Stimulated activated CD8-positive, alpha-beta memory T cell treated with anti-CD3 and anti-CD28 coated beads, Interleukin-2, amount 100 ng/mL, for 48 hours (primary cell): ENCODE measurements around the gene MECP2.

Experiments used
- DNase-seq, 2 donors: peaks; one replicate each; pipeline ENCODE4 v3.0.0-alpha.2; 2020; ENCODE audit warnings: low read depth in 2 of 2

Gene MECP2

DNA sequence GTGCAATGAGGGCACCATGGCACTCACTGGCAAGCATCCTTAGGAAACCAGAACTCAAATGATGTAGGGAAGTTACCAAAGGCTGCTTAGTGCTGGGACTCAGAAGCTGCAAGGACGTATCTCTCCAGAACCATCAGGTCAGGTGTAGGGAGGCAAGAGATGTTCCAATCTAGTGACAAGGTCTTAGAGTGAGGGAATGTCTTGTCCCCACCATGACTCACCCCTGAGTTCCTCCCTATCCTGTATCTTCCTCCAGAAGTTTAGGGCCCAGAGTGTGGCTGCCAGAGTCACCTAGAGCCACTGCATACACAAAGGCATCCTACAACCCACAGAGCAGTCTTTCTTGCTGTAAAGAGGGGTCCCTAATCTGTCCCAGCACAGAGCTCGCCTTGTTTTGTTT, 63.7 kb downstream of the MECP2 start:
- no peak for DNase-seq

DNA sequence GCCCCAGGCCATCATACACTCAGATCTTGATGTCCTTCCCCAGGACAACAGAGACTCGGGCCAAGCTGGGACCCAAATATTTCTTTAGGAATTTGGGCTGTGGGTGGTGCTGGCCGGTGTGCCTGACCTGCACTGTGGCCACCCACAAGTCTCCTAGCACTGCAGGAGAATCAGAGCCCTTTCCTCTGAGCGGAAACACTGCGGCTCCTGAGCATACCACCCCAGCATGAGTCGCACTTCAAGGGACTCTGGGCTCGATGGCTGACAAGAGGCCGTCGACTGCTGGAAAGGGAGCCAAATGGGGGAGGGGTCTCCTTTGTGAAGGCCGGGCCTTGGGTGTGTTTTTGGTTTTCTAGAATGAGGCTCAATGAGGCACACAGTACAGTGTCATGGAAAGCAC, 64.9 kb downstream of the MECP2 start:
- DNase-seq = no peak

DNA sequence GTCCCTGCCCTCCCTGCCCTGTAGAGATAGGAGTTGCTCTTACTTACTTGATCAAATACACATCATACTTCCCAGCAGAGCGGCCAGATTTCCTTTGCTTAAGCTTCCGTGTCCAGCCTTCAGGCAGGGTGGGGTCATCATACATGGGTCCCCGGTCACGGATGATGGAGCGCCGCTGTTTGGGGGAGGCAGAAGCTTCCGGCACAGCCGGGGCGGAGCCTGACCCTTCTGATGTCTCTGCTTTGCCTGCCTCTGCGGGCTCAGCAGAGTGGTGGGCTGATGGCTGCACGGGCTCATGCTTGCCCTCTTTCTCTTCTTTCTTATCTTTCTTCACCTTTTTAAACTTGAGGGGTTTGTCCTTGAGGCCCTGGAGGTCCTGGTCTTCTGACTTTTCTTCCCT, 65.4 kb downstream of the MECP2 start:
- DNase-seq = no peak

DNA sequence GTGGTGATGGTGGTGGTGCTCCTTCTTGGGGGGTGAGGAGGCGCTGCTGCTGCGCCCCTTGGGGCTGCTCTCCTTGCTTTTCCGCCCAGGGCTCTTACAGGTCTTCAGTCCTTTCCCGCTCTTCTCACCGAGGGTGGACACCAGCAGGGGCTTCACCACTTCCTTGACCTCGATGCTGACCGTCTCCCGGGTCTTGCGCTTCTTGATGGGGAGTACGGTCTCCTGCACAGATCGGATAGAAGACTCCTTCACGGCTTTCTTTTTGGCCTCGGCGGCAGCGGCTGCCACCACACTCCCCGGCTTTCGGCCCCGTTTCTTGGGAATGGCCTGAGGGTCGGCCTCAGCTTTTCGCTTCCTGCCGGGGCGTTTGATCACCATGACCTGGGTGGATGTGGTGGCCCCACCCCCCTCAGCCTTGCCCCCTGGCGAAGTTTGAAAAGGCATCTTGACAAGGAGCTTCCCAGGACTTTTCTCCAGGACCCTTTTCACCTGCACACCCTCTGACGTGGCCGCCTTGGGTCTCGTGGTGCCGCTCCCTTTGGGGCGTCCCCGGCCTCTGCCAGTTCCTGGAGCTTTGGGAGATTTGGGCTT, 66.7 kb downstream of the MECP2 start:
- DNase-seq = no peak

DNA sequence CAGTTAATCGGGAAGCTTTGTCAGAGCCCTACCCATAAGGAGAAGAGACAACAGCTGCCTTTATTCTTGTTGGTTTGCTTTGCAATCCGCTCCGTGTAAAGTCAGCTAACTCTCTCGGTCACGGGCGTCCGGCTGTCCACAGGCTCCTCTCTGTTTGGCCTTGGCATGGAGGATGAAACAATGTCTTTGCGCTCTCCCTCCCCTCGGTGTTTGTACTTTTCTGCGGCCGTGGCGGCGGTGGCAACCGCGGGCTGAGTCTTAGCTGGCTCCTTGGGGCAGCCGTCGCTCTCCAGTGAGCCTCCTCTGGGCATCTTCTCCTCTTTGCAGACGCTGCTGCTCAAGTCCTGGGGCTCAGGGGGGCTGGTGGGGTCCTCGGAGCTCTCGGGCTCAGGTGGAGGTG, 67.3 kb downstream of the MECP2 start:
- DNase-seq = no peak

DNA sequence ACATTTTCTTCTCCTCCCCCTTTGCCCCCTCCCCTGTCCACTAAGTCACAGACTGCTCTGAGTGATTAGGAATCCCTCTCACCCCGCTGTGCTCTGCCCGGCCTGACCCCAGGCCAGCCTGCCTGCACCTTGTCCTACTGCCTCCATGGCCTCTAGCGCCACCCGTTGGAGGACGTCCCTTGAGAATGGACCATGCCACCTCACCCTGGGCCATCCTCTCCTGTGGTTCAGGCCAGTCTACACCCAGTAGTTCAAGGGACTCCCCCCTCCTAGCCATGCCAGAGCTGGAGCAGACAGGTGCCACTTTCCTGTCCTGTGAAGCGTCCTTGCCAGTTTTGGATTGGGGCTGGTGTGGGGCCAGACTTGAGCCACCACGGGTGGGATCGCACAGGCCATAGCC, 68.1 kb downstream of the MECP2 start:
- DNase-seq = no peak

DNA sequence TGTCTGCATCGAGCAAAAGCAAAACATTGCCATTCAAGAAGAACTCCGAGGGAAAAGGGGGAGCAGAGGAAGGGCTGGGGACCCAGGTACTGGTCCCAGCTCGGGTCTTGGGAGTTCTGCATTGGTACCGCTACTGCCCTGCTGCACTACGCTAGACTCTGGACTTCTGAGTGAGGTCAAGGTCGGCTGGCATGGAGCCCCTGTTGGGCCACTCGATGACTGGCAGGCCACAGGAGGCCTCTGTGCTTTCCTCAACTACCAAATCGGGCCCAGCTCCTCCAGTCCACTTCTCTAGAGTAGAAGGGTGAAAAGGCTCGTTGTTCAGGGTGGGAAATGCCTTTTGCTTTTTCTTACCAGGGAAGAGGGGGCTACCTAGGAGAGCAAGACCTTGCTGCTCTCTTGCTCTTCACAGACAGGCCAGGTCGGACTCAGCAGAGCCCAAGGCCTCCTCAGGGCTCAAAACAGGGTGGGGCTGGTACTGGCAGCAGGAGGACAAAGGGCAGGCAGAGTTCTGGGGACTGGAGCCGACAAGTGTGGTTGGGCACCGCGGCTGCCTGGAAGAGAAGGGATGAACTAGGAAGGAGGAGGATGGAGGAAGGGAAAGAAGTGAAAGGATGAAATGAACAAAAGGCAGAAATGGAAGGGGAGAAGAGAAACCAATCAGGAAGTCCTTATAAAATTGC, 68.9 kb downstream of the MECP2 start:
- DNase-seq = no peak

DNA sequence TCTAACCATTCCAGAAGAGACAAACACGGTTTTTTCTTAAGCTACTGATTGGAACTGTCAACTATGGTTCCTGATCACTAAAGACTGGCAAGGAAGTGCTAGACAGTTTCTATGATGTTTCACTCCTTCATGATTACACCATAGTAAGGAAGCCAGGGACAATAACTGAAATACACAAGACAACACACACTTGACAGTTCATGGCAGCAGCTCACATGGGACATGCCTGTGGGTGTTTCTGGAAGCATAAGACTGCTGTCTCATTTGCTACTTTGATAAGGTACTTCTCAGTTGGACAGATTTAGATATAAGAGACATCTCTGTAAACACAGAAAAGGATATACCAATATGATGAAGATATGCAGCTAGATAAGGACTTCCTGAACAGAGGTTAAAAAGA, 69.5 kb downstream of the MECP2 start:
- no peak for DNase-seq

DNA sequence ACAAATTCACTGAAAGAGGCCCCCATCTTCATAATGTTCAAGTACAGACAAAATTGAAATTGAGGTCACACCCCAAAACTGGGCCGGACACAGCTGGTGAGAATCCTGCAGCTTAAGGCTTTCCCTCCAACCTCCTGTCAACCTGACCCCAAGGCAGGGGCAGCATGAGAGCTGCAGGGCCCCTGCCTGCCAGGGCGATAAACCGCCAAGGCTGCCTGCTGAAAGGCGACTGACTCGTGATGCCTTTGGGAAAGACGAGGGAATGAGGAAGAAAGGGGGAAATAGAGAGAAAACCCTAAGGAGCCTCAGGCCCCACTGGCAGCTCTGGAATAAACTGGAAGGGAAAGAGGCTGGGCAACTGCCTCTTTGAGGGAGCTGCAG, 70.5 kb downstream of the MECP2 start:
- no peak for DNase-seq

DNA sequence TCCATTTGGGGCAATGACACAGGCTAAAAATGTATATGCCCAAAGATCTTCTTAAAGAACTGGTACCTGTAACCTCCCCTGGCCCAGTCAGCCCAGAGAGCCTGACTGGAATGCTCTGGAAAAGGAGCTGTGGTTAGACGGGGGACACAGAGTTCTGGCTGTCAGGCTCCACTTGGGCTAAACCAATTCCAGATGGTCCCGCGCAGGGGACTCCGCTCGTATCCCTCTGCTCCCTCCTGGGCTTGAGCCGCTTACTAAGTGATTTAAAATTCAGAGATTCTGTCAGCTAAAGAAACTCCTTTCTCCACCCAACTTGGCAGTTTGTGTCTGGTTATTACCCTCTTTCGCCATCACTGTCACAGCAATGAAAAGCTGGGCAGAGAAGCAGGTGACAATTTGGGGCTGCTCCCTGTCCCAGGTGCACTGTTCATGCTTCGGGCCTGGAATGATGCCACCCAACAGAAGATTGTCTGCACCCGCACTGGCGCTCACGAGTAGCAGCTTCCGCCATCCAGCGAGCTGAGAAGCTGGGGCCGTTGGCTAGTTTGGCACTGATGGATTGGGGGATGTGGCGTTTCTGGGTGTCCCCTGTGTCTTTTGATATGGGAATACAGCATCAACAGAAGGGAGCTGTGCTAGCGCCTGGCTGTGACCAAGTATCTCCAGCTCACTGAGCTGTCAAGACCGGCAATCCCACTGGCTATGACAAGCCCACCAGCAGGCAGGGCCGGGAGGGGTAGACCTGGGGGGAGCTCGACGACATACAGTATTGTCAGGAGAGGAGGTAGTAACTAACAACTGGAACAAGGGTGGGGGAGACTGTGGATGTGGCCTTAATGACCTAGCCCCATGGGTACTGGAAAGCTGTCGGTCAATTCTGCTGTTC, 71.1 kb downstream of the MECP2 start:
- no peak for DNase-seq

DNA sequence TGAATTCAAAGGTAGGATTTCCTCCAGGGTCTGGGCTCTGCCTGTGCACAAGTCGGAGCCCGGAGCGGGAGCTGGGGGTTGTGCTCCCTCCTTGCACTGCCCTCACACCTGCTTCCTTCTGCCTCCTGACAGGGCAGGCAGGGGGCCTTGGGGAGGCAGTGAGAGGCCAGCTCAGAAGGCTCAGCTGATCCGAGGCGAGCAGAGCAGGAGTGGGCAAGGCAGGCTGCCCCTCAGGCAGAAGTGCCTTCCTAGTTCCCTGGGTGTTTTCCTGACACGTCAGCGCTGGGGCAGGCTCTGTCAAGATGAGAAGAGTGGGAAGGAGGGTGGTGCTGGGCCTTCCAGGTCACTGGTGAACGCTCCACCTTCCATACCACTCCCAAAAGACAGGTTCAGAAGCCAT, 72.3 kb downstream of the MECP2 start:
- no peak for DNase-seq

DNA sequence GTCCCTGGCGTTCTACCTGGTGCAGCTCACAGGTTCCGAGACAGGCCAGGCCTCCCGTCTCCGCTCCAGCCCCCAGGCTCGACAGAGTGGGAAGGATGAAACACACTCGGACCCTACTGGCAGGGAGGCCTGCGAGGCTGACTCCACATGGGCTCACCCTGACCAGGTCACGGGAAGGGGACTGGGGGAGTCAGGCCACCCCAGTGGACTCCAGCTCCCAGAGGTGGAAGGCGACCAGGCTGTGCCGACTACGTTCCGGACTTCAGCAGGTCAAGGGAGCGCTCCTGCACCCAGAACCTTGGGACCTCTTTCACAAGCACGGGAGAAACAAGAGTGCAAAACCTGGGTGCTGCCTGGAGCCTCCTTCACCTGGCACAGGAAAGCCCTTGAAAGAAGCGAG, 73.2 kb downstream of the MECP2 start:
- no peak for DNase-seq

DNA sequence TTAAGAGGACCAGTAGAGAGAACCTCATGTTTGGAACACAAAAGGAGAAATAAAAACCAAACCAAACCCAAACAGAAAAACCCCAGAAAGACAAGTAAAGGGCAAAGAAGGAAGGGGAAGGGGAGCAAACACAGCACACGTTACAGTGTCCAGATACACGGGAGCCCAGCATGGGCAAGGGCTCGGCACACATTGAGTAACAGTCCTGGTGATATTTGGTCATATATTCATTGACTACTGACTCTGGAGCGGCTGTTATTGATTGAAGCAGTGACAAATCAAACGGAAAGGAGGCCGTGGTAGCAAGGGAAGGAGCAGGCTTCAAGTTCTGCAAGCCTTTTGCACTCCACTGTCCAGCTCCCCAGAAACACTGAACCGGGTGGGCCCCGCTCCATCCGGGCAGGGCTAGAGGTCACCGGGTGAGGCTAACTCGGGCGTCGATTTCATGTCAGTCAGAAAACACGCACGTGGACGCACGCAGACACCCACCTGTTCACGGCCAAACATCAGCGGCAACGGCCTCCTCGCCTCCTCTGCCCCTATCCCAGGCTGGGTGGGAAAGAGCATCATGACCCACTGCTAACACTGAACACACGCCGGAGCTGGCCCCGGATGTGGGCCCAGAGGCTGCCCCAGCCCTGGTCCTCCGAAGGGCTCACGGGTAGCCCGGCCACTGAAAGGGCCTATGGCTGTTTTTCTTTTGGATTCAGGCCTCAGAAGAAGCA, 74.1 kb downstream of the MECP2 start:
- DNase-seq = no peak

DNA sequence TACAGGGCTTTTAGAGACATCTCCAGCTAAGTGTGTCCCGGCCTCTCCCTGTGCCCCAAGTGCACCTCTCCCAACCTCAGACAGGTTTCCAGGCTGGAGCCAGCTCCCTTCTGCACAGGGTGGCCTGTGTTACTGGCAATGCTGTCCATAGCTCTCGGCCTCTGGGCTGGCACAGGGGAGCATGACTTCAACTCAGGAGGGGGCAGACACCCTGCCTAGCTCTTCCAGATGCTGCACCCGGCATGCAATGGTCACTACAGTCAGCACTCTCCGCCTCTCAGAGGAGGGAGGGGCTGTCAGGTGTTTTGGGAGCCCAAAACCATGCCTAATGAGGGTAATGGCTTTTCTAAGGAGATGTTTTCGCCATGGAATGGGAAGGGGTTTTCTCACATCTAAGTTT, 75.4 kb downstream of the MECP2 start:
- DNase-seq = no peak

DNA sequence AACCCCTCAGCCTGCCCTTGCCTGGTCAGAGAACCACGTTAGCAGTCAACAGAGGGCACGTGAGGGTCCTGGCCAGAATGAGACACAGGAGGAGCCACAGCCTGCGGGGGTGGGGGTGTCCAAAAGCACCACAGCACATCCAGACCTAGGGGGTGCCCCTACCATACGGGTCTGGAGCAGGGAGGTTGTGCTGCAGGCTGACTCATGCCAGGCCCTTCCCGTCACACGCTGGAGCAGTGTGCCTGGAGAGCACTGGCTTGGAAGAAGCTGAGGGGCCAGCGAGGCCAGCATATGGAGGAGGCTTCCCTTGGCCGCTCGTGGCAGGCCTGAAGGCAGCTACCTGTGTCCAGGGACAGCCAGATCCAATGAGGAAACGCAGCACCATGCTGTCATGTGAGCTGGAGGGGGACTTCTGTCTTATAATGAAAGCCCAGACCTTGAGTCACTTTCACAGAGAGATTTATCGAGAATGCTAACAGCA, 76.3 kb downstream of the MECP2 start:
- peak in 1 of 2 donors; percentile 13 for DNase-seq

DNA sequence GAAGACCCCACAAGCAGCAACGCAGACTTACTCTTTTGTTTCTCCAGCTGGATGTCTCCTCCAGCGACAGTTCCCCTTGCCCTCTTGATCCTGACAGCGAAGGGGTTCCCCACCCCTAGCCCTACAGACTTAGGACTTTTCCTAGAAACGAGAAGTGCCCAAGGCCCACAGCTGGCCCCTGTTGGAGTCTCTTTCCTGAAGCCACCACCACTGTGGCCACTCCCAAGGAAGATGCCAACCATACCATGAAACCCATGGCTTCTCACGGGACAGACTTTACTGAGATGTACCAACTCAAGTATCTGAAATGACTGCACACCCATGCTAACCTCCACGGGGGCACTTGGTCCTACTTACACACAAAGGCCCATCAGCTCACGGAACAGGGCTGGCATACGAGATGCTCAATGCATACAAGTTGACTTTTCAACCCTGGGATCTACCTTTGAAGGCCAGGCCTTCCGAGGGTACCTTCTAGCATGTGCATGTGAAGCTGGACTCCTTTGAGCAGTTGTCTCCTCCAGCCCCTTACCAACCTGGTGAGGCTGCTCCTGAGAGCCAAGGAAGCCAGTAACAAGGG, 76.9 kb downstream of the MECP2 start:
- DNase-seq = no peak

DNA sequence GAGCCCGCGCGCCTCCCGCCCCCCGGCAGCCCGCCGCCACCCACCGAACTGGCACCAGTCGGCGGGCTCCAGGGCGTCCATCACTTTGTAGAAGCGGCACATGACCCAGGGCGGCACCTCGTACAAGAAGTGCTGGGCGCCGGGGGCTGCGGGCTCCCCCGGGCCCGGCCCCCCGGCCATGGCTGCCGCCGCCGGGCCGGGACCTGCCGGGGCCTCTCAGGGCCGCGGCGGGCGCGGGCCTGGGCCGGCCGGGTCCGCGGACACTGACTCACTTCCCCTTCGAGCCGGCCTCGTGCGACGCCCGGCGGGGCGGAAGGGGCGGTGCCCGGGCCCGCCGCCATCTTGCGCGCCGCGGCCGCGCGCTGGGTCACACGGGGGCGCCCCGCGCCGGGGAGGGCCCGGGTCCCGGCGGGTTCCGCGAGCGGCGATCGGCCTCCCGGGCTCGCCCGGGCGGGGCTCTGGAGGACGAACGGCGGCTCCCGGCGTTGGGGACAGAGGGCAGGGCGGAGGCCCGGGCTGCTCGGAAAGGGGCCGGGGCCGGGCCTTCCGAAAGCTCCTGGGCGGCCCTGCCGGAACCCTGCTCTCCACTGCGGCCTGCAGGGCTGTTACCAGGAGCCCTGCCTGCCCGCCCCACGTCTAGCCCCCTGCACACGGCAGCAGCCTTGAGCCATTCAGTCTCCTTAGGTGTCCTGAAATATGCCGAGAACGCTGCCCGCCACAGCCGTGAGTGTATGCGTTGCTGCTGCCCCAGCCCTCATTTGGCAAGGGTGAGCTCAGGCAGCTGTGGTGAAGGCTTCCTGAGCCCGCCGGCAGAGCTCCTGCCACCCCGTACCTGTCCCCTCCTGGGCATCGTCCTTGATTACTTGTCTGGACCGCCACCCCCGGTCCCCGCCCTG, 77.6 kb downstream of the MECP2 start, which contains the start of gene IRAK1:
IRAK1 (minus strand) TSS at position 270 of the 896 bp plus-strand sequence; CDS start at position 180, 90 bp downstream.
- peak in 1 of 2 donors; percentile 32 for DNase-seq

DNA sequence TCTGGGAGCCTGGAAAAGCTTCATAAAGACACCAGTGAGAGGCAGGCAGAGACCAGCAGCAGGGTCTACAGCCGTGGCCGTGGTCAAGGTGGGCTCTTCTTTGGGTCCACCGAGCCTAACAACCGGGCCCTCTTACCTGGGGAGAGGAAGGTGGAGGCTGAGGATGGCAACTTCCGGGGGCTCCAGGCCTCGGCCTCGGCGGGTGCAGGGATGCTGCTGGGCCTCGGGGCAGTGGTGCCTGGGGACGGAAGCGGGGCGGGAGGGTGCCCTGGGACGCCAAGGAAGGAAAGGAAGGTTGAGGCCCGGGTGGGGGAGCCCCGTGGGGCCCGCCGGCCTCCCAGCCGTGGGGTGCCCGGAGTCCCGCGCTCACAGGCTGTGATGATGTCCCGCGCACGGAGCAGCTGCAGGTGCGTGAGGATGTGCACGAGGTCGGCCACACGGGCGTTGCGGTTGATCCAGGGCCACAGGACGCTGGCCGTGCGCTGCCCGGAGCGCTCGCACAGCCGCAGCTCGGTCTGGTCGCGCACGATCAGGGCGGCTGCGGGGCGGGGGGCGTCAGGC, 78.4 kb downstream of the MECP2 start:
- no peak for DNase-seq

DNA sequence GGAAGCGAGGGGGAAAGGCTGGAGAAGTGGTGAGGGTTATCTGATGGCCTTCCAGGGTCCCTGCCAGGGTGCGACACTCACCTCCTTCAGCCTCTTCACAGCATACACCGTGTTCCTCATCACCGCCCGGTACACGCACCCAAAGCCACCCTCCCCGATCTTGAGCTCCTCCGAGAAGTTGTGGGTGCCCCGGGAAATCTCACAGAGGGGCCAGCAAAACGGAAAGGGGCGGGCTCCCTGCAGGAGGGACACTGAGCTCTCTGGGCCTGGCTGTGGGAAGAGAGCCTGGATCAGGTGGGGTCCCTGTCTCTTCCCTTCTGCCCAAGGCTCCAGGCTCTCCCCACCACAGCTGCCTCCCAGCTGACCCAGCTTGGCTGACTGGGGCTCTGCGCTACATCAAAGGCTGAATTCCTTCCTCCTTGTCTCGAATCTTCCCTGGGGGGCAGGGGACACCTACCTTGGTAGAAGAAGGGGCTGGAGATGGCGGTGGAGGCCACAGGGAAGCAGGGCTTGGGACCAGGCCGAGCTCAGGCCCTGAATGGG, 78.9 kb downstream of the MECP2 start:
- DNase-seq = no peak
